ENCODE results near the gene PAPPA2. TPM values are rescaled to one million over a fixed set of nuclear protein-coding genes. Genes with fewer than 3 reads are reported as not detected.

PAPPA2 gene
- total RNA-seq, 2 donors from 2014 or later, result 1.5 to 2.0 TPM

GRCh38 chr1:176479971-176480370 lies 17.0 kb downstream of the PAPPA2 start:
- DNase-seq (no peak), ATAC-seq (no peak)
- intact Hi-C loops (cut with DNase I, micrococcal nuclease), result no loop called here

- no peak for DNase-seq
- no peak for ATAC-seq
- intact Hi-C loops (cut with DNase I, micrococcal nuclease), result no loop called here
Measured at GRCh38 chr1:176480750-176481149, 17.8 kb downstream of the PAPPA2 start.

- no peak for DNase-seq
- ATAC-seq, result no peak
- intact Hi-C loops (cut with DNase I, micrococcal nuclease), result no loop called here
Measured at GRCh38 chr1:176485083-176485482, 22.1 kb downstream of the PAPPA2 start.

- DNase-seq (no peak), ATAC-seq (no peak)
- intact Hi-C loops (cut with DNase I, micrococcal nuclease), result no loop called here
Measured at GRCh38 chr1:176494436-176494835, 31.5 kb downstream of the PAPPA2 start.

- ATAC-seq, result no peak
- no peak for DNase-seq
- intact Hi-C loops (cut with DNase I, micrococcal nuclease), result no loop called here
Measured at GRCh38 chr1:176499671-176500070, 36.7 kb downstream of the PAPPA2 start.

GRCh38 chr1:176501599-176501998 lies 38.6 kb downstream of the PAPPA2 start:
- intact Hi-C loops (cut with DNase I, micrococcal nuclease), result no loop called here
- no peak for DNase-seq
- no peak for ATAC-seq

GRCh38 chr1:176504848-176505553 lies 42.0 kb downstream of the PAPPA2 start:
- DNase-seq (no peak), ATAC-seq (no peak)
- intact Hi-C loops (cut with DNase I, micrococcal nuclease), result no loop called here

- ATAC-seq, result no peak
- intact Hi-C loops (cut with DNase I, micrococcal nuclease), result no loop called here
- DNase-seq, result no peak
Measured at GRCh38 chr1:176512966-176513365, 50.0 kb downstream of the PAPPA2 start.

GRCh38 chr1:176515310-176515709 lies 52.3 kb downstream of the PAPPA2 start:
- intact Hi-C loops (cut with DNase I, micrococcal nuclease), result no loop called here
- DNase-seq (no peak), ATAC-seq (no peak)

GRCh38 chr1:176517484-176517883 lies 54.5 kb downstream of the PAPPA2 start:
- DNase-seq, result no peak
- intact Hi-C loops (cut with DNase I, micrococcal nuclease), result no loop called here
- no peak for ATAC-seq

- intact Hi-C loops (cut with DNase I, micrococcal nuclease), result no loop called here
- no peak for DNase-seq
- ATAC-seq, result no peak
Measured at GRCh38 chr1:176521211-176521610, 58.2 kb downstream of the PAPPA2 start.

- ATAC-seq (peak; percentile 34), DNase-seq (no peak)
- intact Hi-C loops (cut with DNase I, micrococcal nuclease), result no loop called here
Measured at GRCh38 chr1:176522310-176522845, 59.4 kb downstream of the PAPPA2 start.

GRCh38 chr1:176529395-176530090 lies 66.6 kb downstream of the PAPPA2 start:
- no peak for ATAC-seq
- DNase-seq, result no peak
- intact Hi-C loops (cut with DNase I, micrococcal nuclease), result no loop called here

GRCh38 chr1:176531036-176531435 lies 68.1 kb downstream of the PAPPA2 start:
- intact Hi-C loops (cut with DNase I, micrococcal nuclease), result no loop called here
- DNase-seq, result no peak
- ATAC-seq, result no peak

- ATAC-seq (no peak), DNase-seq (no peak)
- intact Hi-C loops (cut with DNase I, micrococcal nuclease), result no loop called here
Measured at GRCh38 chr1:176531921-176532897, 69.2 kb downstream of the PAPPA2 start.

GRCh38 chr1:176533020-176533419 lies 70.0 kb downstream of the PAPPA2 start:
- no peak for DNase-seq
- intact Hi-C loops (cut with DNase I, micrococcal nuclease), result no loop called here
- ATAC-seq, result no peak

- intact Hi-C loops (cut with DNase I, micrococcal nuclease), result no loop called here
- no peak for DNase-seq
- ATAC-seq, result no peak
Measured at GRCh38 chr1:176536588-176536987, 73.6 kb downstream of the PAPPA2 start.

GRCh38 chr1:176539018-176539417 lies 76.0 kb downstream of the PAPPA2 start:
- DNase-seq, result no peak
- intact Hi-C loops (cut with DNase I, micrococcal nuclease), result no loop called here
- no peak for ATAC-seq

GRCh38 chr1:176540428-176540827 lies 77.5 kb downstream of the PAPPA2 start:
- DNase-seq (no peak), ATAC-seq (no peak)
- intact Hi-C loops (cut with DNase I, micrococcal nuclease), result no loop called here
